Kidney capillary endothelial cell (primary cell): ENCODE results near the gene SHISA5.
A peak's percentile ranks its signal among the peaks of the same experiment; 100 is the strongest.
"Not testable (repeated sequence)": the region's sequence is repeated elsewhere in the genome, so short reads cannot be mapped to it uniquely, and the experiment has no call there.

Source experiments
- DNase-seq: peaks from one replicate; pipeline ENCODE4 v3.0.0-alpha.2; 2018; ENCODE audit warnings: low spot score

The SHISA5 gene

GRCh38 chr3:48519277-48519643, 15.3 kb upstream of the SHISA5 start:
- DNase-seq: no peak

- no peak for DNase-seq
Observed at GRCh38 chr3:48518638-48519276, 14.8 kb upstream of the SHISA5 start.

GRCh38 chr3:48518069-48518468, 14.1 kb upstream of the SHISA5 start:
- no peak for DNase-seq

- no peak for DNase-seq
Observed at GRCh38 chr3:48516571-48516970, 12.6 kb upstream of the SHISA5 start.

GRCh38 chr3:48514431-48515227, 10.7 kb upstream of the SHISA5 start:
- no peak for DNase-seq

GRCh38 chr3:48511551-48511950, 7.6 kb upstream of the SHISA5 start:
- DNase-seq: no peak

- peak; percentile 15 for DNase-seq
Observed at GRCh38 chr3:48507256-48508061, 3.5 kb upstream of the SHISA5 start.

- DNase-seq: no peak
Observed at GRCh38 chr3:48505968-48506504, 2.1 kb upstream of the SHISA5 start.

- no peak for DNase-seq
Observed at GRCh38 chr3:48505146-48505545, 1.2 kb upstream of the SHISA5 start.

GRCh38 chr3:48503401-48504050, 448 bp downstream of the SHISA5 start:
- DNase-seq: peak; percentile 52

GRCh38 chr3:48502728-48503168, 1.2 kb downstream of the SHISA5 start:
- no peak for DNase-seq

- no peak for DNase-seq
Observed at GRCh38 chr3:48502121-48502520, 1.9 kb downstream of the SHISA5 start.

- DNase-seq: no peak
Observed at GRCh38 chr3:48501196-48501595, 2.8 kb downstream of the SHISA5 start.

GRCh38 chr3:48500656-48501055, 3.3 kb downstream of the SHISA5 start:
- DNase-seq: no peak

- no peak for DNase-seq
Observed at GRCh38 chr3:48493203-48493501, 10.8 kb downstream of the SHISA5 start.

- no peak for DNase-seq
Observed at GRCh38 chr3:48492461-48493202, 11.3 kb downstream of the SHISA5 start.

- DNase-seq: no peak
Observed at GRCh38 chr3:48486952-48487351, 17.0 kb downstream of the SHISA5 start.

GRCh38 chr3:48482822-48483221, 21.2 kb downstream of the SHISA5 start:
- DNase-seq: not testable (repeated sequence)

- not testable (repeated sequence) for DNase-seq
Observed at GRCh38 chr3:48480891-48481290, 23.1 kb downstream of the SHISA5 start.

- DNase-seq: no peak
Observed at GRCh38 chr3:48478626-48479555, 25.1 kb downstream of the SHISA5 start.
